KOPT-K1 (cell line): ENCODE results near the gene TPD52L2.

ENCODE experiments used
- H3K27ac ChIP-seq: fragments of 200-600 bp; sonication (generic); 2 replicates; pipeline ENCODE4 v1.5.1; 2016; ENCODE audit warnings: antibody characterized with exemption, mild to moderate bottlenecking, low read depth, low read length; ENCODE audit not compliant: poor library complexity, severe bottlenecking
- H3K36me3 ChIP-seq: fragments of 200-600 bp; sonication (generic); 2 replicates; pipeline ENCODE4 v1.5.1; 2017; ENCODE audit warnings: antibody characterized with exemption, mild to moderate bottlenecking, low read length, moderate library complexity; ENCODE audit not compliant: insufficient read depth
- H3K9me3 ChIP-seq: fragments of 200-600 bp; sonication (generic); 2 replicates; pipeline ENCODE4 v1.5.1; 2017; ENCODE audit warnings: antibody characterized with exemption, low read length, mild to moderate bottlenecking; ENCODE audit not compliant: insufficient read depth, poor library complexity, severe bottlenecking

Gene TPD52L2

DNA sequence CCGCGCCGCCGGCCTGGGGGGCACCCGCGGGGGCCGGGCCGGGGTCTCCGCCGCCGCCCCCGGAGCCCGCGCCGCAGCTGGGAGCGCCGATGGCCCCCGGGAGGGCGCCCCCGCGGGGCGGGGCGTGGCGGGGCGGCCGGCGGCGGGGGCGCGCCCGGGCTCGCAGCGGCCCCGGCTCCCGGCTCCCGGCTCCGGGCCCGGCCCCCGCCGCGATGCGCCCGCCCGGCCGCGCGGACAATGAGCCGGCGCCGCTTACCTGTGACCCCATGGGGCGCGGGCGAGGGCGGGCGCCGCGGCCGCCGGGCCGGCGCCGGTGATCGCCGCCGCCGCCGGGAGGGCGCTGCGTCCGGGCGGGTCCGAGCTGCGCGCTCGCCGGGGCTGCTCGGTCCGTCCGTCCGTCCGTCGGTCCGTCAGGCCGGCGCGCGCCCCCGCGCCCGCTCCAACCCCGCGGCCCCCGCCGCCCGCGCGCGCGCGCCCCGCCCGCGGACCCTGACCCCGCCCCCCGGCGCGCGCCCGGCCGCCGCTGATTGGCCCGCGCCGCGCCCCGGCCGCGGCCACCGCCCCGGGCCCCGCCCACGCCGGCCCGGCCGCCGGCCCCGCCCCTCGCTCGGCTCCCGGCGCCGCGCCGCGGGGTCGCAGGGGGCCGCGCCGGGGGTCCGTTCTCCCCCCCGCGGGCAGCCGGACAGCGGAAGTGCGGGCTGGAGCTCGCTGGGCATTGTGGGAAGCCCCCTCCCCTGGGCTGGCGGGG, 34.1 kb upstream of the TPD52L2 start, which contains the start of gene ZBTB46:
Gene ZBTB46, minus strand, starts transcription at position 424 of the 748 bp plus-strand sequence. CDS start 40,507 bp downstream, outside the sequence.
- Histone ChIP-seq H3K27ac (no peak within 1 kb of the TSS), H3K9me3 (no peaks in the 10 kb centered on the region), H3K36me3 (no peaks in the 10 kb centered on the region)

DNA sequence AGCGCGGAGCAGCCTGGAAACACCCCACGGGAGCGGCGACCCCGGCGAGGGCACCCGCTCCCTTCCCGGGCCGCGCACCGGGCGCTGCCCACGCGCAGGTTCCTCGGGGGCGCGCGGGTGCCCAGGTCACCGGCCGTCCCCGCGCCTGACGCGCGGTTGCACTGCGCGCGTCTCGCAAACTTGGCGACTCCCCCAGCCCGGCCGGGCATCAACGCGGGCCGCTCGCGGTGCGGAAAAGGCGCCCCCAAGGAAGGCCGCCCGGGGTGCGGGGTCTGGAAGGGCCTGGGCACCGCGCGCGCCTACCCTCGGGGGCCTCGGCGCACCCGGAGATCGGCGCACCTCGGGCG, 33.5 kb upstream of the TPD52L2 start:
- Histone ChIP-seq H3K27ac (no peak overlapping the region), H3K9me3 (no peaks in the 10 kb centered on the region), H3K36me3 (no peaks in the 10 kb centered on the region)

DNA sequence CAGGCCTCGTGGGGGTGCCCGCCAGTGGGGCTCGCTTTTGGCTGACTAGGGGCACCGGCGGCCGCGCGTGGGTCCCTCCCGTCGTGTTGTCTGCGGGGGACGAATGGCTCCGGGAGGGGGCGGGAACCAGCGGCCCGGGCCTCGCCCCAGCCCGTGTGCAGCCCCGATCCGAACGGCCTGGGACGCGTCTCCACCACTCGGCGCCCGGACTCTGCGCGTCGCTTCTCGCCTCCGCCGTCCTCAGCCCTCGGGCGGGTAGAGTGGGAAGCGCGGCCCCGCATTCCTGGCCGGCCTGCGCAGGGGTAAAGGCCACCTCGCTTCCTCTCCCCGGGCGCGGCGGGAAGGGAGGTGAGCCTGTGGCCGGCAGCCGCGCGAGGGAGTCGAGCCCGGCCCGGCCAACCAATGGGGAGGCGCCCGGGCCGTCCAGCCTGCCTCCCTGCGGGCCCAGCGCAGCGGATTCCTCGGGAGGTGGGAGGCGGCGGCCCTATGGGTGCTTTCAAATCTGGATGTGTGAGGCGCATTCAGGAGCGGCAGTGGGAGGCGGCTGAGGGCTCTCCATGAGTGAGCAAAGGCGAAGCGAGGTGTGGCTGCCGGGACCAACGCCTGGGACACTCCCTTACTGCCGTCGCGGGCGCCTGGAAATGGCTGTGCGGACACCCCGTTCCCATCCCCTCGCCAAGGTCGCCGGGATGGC, 32.9 kb upstream of the TPD52L2 start:
- Histone ChIP-seq H3K36me3 (no peaks in the 10 kb centered on the region), H3K27ac (no peak overlapping the region), H3K9me3 (no peaks in the 10 kb centered on the region)

DNA sequence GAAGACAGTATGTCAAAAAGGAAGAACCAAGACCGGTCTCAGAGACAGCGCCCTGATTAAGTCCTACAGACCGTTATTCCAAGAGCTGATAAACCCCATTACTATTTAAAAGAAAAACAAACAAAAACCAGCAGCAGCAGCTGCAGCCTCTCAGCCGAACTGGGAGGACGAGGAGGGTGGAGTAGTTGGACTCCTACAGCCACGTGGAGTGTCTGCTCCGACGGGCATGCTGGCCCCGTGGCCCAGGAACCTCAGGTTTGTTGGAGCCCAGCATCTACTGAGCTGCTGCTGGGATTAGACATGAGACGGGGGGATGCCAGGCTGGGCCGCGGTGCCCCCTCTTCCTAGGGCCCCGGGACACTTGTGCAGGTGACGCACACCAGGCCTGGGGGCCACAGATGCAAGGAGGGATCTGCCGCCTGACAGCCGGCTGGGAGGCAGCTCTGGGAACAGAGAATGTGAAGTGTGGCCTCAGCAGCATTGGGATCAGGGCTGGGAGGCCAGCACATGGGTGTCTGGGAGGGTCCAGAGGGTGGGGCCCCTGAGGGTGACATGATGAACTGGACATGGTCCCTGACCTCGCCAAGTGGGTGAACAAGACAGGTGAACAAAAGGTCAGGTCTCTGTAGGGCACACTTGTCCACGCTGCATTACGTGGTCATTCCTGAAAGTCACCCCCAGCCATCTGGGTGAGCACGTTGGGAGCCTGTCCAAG, 31.1 kb upstream of the TPD52L2 start:
- H3K36me3 ChIP-seq: no peaks in the 10 kb centered on the region
- no peaks in the 10 kb centered on the region for H3K9me3 ChIP-seq
- H3K27ac ChIP-seq: no peak overlapping the region

DNA sequence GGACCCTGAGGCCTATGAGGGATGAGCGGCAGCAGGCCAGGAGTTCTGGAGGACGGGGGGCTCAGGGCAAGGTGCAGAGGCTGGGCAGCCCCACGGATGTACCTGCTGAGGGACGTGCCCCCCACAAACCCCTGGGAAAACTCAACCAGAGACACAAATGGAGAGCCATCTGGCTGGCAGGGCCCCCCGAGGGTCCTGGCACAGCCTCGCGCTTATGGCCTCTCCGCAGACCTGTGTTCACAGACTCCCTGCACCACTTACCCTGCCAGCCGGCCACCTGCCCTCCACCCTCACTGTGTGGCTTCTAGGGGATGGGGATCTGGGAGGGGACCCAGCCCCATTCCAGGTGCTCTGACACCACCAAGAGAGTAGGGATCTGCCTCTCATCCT, 30.6 kb upstream of the TPD52L2 start:
- Histone ChIP-seq H3K36me3 (no peaks in the 10 kb centered on the region), H3K27ac (no peak overlapping the region), H3K9me3 (no peaks in the 10 kb centered on the region)

DNA sequence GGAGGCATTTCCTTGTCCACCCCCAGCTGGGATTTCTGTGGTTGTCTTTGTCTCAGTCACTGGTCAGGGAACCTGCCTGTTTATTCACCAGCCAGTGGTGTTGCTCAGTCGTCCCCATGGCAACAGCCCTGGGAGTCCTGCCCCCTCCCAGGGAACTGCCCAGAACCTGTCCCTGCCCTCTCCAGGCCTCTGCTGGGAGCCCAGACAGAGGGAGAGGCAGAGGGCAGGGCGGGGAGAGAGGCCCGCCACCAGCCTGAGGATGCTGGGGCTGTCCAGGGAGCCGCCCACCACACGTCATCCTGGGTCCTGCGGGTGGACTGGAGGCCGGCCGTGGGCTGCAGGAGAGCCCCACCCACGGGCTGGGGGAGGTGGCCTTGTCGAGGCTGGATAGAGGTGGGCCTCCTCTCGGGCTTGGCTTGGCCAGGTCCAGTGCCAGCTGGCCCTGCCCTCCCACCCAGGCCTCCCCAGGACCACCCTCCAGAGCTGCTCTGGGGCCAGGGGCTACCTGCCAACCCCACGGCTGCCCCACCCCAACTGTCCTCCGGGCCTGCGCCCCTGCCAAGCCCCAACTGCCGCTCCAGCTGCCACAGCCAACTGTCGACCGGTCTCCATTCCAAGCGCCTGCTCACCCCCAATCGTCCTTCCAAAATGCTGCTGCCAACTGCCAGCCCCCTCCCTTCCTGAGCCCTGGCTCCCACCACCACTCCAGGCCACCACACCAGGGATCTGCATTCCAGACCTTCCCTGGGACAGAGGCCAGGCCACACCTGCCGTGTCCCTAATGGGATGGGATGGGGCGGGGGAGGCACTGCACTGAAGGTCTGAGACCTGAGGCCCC, 29.8 kb upstream of the TPD52L2 start:
- Histone ChIP-seq H3K36me3 (no peaks in the 10 kb centered on the region), H3K9me3 (no peaks in the 10 kb centered on the region), H3K27ac (no peak overlapping the region)

DNA sequence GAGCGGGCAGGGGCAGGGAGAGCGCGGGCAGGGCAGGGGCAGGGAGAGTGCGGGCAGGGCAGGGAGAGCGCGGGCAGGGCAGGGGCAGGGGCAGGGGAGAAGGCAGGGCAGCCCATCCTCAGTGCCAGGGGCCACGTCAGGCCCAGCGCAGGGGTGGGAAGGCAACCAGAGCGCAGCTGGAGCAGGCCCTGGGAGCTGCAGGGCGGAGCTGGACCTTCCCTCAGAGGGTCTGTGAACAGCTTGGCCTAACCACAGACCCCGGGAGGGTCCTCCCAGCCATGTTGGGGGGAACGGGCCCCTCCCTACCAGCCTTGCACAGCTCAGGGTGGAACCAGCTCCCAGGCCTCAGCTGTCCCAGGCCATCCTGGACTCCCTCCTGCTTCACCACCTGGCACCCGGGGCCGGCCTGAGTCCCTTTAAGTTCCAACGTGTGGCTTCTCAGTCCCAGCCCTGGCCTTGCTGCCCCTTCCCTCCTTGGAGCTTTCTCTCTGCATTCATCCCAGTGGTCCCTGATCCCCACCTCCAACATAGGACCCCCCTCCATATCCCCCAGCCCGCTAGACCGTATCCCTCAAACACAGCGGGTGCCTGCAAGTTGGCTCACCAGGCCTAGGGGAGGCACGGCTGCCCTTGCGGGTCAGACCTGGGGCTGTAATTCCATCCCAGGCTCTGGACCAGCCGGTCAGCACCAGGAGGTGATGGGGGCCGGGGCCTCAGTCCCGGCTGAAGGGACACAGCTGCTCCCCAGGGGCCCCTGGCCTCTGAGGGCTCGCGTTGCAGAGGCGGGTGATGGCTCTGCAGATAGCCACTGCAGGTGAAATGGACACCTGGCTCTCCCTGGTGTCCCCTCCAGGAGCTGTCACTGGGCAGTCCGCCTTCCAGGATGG, 28.4 kb upstream of the TPD52L2 start:
- H3K27ac ChIP-seq: no peak overlapping the region
- no peaks in the 10 kb centered on the region for H3K36me3 ChIP-seq
- H3K9me3 ChIP-seq: no peaks in the 10 kb centered on the region

DNA sequence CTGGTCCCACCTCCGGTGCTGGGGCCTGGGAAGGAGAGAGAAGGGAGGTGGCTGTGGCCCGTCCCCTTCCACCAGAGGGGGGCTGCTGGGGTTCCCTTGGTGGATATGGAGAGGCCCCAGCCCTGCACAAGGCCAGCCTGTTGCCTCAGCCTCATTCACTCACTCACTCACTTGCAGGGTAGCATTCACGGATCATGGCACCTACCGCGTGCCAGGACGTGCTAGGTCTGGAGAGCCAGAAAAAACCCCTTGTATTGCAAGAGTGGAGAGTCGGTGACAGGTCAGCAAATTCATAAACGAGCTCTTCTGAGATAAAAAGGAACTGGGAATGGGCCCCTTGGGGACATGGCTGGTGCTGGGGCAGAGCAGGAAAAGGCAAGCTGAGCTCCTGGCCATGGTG, 27.6 kb upstream of the TPD52L2 start:
- Histone ChIP-seq H3K27ac (no peak overlapping the region), H3K36me3 (no peaks in the 10 kb centered on the region), H3K9me3 (no peaks in the 10 kb centered on the region)

DNA sequence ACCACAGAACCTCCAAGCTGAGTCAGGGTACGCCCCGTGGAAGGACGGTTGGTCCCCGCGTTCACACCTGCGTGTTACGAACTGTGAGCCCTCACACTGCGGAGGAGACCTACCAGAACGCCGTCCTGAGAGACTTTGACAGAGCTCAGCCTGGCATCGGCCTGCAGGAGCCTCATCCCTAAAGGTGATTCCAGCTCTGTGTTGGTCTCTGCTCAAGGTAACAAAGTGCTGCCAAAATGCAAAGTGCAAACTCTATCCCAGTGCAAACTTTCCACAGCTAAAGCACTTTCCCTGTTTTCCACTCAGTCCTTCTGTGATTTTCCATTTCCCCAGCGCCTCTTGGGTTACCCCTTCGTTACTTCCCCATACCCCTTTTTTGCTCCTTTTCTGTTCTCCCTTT, 25.4 kb upstream of the TPD52L2 start:
- Histone ChIP-seq H3K36me3 (no peaks in the 10 kb centered on the region), H3K9me3 (no peaks in the 10 kb centered on the region), H3K27ac (no peak overlapping the region)

DNA sequence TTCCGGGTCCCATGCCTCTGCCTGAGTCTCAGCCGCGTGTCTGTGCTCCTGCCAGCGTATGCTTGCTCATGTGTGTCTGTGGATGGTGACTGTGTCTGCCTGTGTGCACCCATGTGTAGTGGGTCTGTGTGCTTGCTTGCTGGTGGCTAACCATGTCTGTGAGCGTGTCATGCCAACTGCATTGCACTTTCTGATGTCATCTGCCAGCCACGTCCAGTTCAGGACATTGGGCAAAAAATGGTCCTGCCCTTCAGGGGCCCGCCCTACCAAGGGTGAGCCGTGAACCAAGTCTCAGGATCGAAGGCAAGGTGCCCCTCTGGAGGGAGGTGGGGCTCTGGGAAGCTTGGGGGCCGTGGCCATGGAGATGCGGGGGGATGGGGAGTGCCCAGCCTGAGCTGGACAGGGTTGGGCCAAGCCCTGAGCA, 24.7 kb upstream of the TPD52L2 start:
- Histone ChIP-seq H3K36me3 (no peaks in the 10 kb centered on the region), H3K9me3 (no peaks in the 10 kb centered on the region), H3K27ac (no peak overlapping the region)

DNA sequence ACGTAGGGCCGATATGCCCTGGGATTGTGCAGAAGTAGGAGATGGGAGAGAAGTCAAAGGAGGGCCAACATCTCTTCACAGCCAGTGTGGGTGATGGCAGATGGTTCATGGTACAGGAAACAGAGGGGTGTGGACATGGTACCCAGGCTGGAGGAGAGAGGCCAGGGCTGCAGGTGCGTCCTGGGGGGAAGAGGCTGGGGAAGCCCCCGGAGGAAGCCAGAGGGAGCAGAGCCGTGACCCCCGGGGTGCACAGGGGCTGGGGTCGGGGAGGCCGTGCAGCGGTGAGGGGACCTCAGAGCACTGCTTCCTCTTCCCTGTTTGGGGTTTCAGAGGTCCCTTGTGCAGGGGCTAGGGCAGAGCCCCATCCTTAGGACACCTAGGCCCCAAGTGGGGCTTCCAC, 22.8 kb upstream of the TPD52L2 start:
- Histone ChIP-seq H3K27ac (no peak overlapping the region), H3K36me3 (no peaks in the 10 kb centered on the region), H3K9me3 (no peaks in the 10 kb centered on the region)

DNA sequence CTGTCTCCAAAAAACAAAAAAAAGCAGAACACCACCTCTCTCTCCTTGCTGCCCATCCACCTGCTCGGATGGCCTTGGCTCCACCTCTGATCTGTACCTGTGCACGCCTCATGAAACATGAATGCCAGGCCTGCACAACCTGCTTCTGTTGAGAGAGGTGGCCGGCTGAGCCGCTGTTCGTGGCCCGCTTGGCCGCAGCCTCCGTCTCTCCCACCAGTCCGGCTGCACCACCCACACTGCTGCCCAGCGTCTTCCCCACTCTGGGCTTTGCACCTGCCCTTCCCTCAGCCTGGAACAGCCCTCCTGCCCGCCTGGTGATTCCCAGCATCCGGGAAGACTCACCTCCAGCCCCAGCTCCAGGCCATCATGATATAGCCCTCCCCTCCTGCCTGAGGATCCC, 21.8 kb upstream of the TPD52L2 start:
- H3K27ac ChIP-seq: no peak overlapping the region
- no peaks in the 10 kb centered on the region for H3K9me3 ChIP-seq
- H3K36me3 ChIP-seq: no peaks in the 10 kb centered on the region

DNA sequence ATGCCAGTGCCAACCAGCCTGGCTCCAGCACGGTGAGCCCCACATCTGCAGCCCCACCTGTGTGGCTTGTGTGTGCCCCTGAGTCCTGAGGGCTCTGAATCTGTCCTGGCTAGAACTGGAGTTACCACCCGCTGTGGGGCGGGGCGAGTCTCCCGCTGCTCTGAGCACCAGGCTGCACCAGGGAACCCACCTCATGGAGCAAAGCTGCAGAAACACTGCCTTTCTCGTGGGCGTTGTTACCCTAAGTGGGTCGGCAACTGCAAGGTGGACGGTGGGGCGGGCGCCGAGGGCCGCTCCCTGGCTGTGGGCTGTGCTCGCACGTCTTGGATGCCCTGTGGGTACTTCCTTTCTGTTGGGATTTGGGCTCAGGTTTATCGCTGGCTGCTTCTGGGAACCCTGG, 21.3 kb upstream of the TPD52L2 start:
- no peaks in the 10 kb centered on the region for H3K9me3 ChIP-seq
- no peaks in the 10 kb centered on the region for H3K36me3 ChIP-seq
- no peak overlapping the region for H3K27ac ChIP-seq

DNA sequence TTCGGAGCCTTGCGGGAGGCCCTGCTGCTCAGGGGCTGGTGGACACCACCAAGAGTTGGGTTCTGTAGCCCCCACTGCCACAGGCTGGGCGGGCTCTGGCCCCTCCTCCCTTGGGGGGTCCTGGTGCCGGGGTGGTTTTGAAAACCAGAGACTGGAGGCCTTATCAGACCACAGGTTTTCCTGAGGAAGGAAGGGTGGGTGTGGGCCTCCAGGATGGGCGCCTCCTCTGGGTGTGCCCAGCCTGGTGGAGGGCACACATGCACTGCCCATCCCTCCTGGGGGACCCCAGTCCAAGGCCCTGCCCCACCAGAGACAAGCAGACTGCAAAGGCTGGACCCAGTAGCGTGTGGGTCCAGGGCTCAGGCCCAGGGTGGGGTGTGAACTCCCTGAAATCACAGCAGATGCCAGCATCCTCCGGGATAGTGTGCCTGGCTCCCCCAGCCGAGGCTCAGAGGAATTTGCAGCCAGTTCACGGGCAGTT, 20.5 kb upstream of the TPD52L2 start:
- Histone ChIP-seq H3K36me3 (no peaks in the 10 kb centered on the region), H3K9me3 (no peaks in the 10 kb centered on the region), H3K27ac (no peak overlapping the region)
